Panc1 (cell line): Measurements from ENCODE around the gene MRPL20.
A peak's percentile ranks its signal among the peaks of the same experiment; 100 is the strongest.

Source experiments
- CTCF ChIP-seq: fragments of 450-650 bp; IDR thresholded peaks from 2 replicates; pipeline ENCODE4 v1.5.1; 2017; ENCODE audit warnings: mild to moderate bottlenecking
- POLR2AphosphoS5 ChIP-seq: IDR thresholded peaks from 2 replicates; pipeline ENCODE4 v1.6.1; 2012; ENCODE audit warnings: mild to moderate bottlenecking, low read depth, low read length, moderate library complexity
- REST ChIP-seq, 2 experiments: IDR thresholded peaks; 2 replicates each; pipeline ENCODE4 v1.6.1; 2011 to 2012; ENCODE audit warnings: low read depth in 2 of 2, control low read depth in 1 of 2, low read length in 1 of 2, mild to moderate bottlenecking in 1 of 2, moderate library complexity in 1 of 2; ENCODE audit not compliant: insufficient read depth in 1 of 2
- SIN3A ChIP-seq: IDR thresholded peaks from 2 replicates; pipeline ENCODE4 v1.6.1; 2012; ENCODE audit warnings: low read depth, mild to moderate bottlenecking, low read length, moderate library complexity, borderline replicate concordance; ENCODE audit not compliant: insufficient read depth

GRCh38 chr1:1401457-1402010 lies 5.6 kb downstream of the MRPL20 start:
- TF ChIP-seq CTCF (no peak), SIN3A (0 out of 2 replicates have a peak, but pooled peaks have one; percentile 39), POLR2AphosphoS5 (peak; percentile 35), REST (IDR thresholded peaks at IDR 0.05; ENCODE audit: insufficient read depth in 1 of 2, low read depth in 2 of 2, low read length in 1 of 2) (no peak)
